ENCODE measurements around the gene CDIPT. TPM values are rescaled to one million over a fixed set of nuclear protein-coding genes. Genes with fewer than 3 reads are reported as not detected.
"Not testable (repeated sequence)": the region's sequence is repeated elsewhere in the genome, so short reads cannot be mapped to it uniquely, and the experiment has no call there.

The CDIPT gene
- 47.7 and 56.2 TPM in 2 replicates for total RNA-seq (2014; rRNA removed; shearing (Covaris generic))

- peak; percentile 99 for DNase-seq (ENCODE audit: low spot score)
- in situ Hi-C loops (cut with HindIII; ENCODE audit: low sequenced_read_pairs): no loop called here
Observed at GRCh38 chr16:29862884-29863668, at the start of gene CDIPT. CDIPT (minus strand) TSS chr16:29863226; CDS start chr16:29862857, 369 bp downstream.

- in situ Hi-C loops (cut with HindIII; ENCODE audit: low sequenced_read_pairs): no loop called here
- DNase-seq (ENCODE audit: low spot score): no peak
Observed at GRCh38 chr16:29912087-29912486, 49.1 kb upstream of the CDIPT start.

- DNase-seq (ENCODE audit: low spot score): no peak
- in situ Hi-C loops (cut with HindIII; ENCODE audit: low sequenced_read_pairs): no loop called here
Observed at GRCh38 chr16:29911676-29912010, 48.6 kb upstream of the CDIPT start.

- in situ Hi-C loops (cut with HindIII; ENCODE audit: low sequenced_read_pairs): no loop called here
- DNase-seq (ENCODE audit: low spot score): no peak
Observed at GRCh38 chr16:29910819-29911675, 48.0 kb upstream of the CDIPT start.

GRCh38 chr16:29909851-29910250 lies 46.8 kb upstream of the CDIPT start:
- in situ Hi-C loops (cut with HindIII; ENCODE audit: low sequenced_read_pairs); DNase-seq (ENCODE audit: low spot score): not testable (repeated sequence)

- in situ Hi-C loops (cut with HindIII; ENCODE audit: low sequenced_read_pairs): no loop called here
- DNase-seq (ENCODE audit: low spot score): no peak
Observed at GRCh38 chr16:29909391-29909790, 46.4 kb upstream of the CDIPT start.

- no peak for DNase-seq (ENCODE audit: low spot score)
- in situ Hi-C loops (cut with HindIII; ENCODE audit: low sequenced_read_pairs): no loop called here
Observed at GRCh38 chr16:29908719-29909220, 45.7 kb upstream of the CDIPT start.

- in situ Hi-C loops (cut with HindIII; ENCODE audit: low sequenced_read_pairs): no loop called here
- DNase-seq (ENCODE audit: low spot score): no peak
Observed at GRCh38 chr16:29907973-29908372, 44.9 kb upstream of the CDIPT start.

GRCh38 chr16:29906520-29907244 lies 43.7 kb upstream of the CDIPT start:
- DNase-seq (ENCODE audit: low spot score): no peak

GRCh38 chr16:29905668-29906067 lies 42.6 kb upstream of the CDIPT start:
- no peak for DNase-seq (ENCODE audit: low spot score)
- in situ Hi-C loops (cut with HindIII; ENCODE audit: low sequenced_read_pairs): no loop called here

More at GRCh38 chr16:29906520-29907244, 43.7 kb upstream of the CDIPT start:
- in situ Hi-C loops (cut with HindIII; ENCODE audit: low sequenced_read_pairs): no loop called here

- no peak for DNase-seq (ENCODE audit: low spot score)
- in situ Hi-C loops (cut with HindIII; ENCODE audit: low sequenced_read_pairs): no loop called here
Observed at GRCh38 chr16:29904947-29905346, 41.9 kb upstream of the CDIPT start.

- in situ Hi-C loops (cut with HindIII; ENCODE audit: low sequenced_read_pairs): no loop called here
- DNase-seq (ENCODE audit: low spot score): no peak
Observed at GRCh38 chr16:29903590-29903989, 40.6 kb upstream of the CDIPT start.

- in situ Hi-C loops (cut with HindIII; ENCODE audit: low sequenced_read_pairs): no loop called here
- no peak for DNase-seq (ENCODE audit: low spot score)
Observed at GRCh38 chr16:29901607-29901945, 38.5 kb upstream of the CDIPT start.

- DNase-seq (ENCODE audit: low spot score): no peak
- in situ Hi-C loops (cut with HindIII; ENCODE audit: low sequenced_read_pairs): no loop called here
Observed at GRCh38 chr16:29900888-29901606, 38.0 kb upstream of the CDIPT start.

- peak; percentile 94 for DNase-seq (ENCODE audit: low spot score)
- in situ Hi-C loops (cut with HindIII; ENCODE audit: low sequenced_read_pairs): no loop called here
Observed at GRCh38 chr16:29900102-29900887, 37.3 kb upstream of the CDIPT start, which contains the start of gene ASPHD1. ASPHD1 (plus strand) TSS chr16:29900488; CDS start chr16:29900972, 484 bp downstream.

GRCh38 chr16:29899516-29900101 lies 36.6 kb upstream of the CDIPT start, which contains the start of gene SEZ6L2:
SEZ6L2 (minus strand) TSS chr16:29899550; CDS start chr16:29899019, 531 bp downstream.
- in situ Hi-C loops (cut with HindIII; ENCODE audit: low sequenced_read_pairs): no loop called here
- peak; percentile 98 for DNase-seq (ENCODE audit: low spot score)

GRCh38 chr16:29898804-29899515 lies 35.9 kb upstream of the CDIPT start:
- no peak for DNase-seq (ENCODE audit: low spot score)
- in situ Hi-C loops (cut with HindIII; ENCODE audit: low sequenced_read_pairs): no loop called here

Data from G401 (cell line).